K562 (cell line): ENCODE measurements around the gene NLGN3. TPM values are rescaled to one million over a fixed set of nuclear protein-coding genes. Genes with fewer than 3 reads are reported as not detected.

Experiments used
- MTA3 ChIP-seq: fragments of 450-650 bp; formaldehyde crosslinking; IDR thresholded peaks from 2 replicates; pipeline ENCODE4 v1.6.1; 2017; ENCODE audit warnings: mild to moderate bottlenecking, borderline replicate concordance
- NFIC ChIP-seq: fragments of 450-650 bp; IDR thresholded peaks from 2 replicates; pipeline ENCODE4 v1.6.1; 2017; ENCODE audit warnings: mild to moderate bottlenecking, inconsistent platforms
- POLR2H ChIP-seq: IDR thresholded peaks from 2 replicates; pipeline ENCODE4 v1.6.1; 2016; ENCODE audit warnings: missing genetic modification characterization, low read depth, mild to moderate bottlenecking, control low read depth, missing compliant biosample characterization, moderate library complexity
- THAP7 ChIP-seq: fragments of 250-450 bp; sonication (Bioruptor Pico); IDR thresholded peaks from 2 replicates; pipeline ENCODE4 v1.5.0; 2021
- polyA plus RNA-seq, 8 experiments: library from polyadenylated mRNA; depleted of rRNA in 4 of 8; stranded (reverse) in 5 of 8; unstranded in 3 of 8; fragments of >200 nt; fragmentation: Nextera tagmentation in 2 of 8; fragmentation: Illumina TruSeq in 1 of 8; extraction: Ambion mirVana in 2 of 8; extraction: Trizol in 1 of 8; gene quantifications; 2 replicates each; pipeline versions ENCODE4 v1.2.1 to v1.2.3, GENCODE V29; 2011 to 2014; ENCODE audit warnings: inconsistent platforms in 1 of 8, missing spikeins in 1 of 8
- total RNA-seq, 7 experiments: library from RNA; depleted of rRNA in 6 of 7; stranded (reverse); fragments of >200 nt in 6 of 7; fragmentation: Illumina TruSeq in 2 of 7; extraction: Trizol in 2 of 7; gene quantifications; 2 replicates each; pipeline versions ENCODE4 v1.2.1 to v1.2.3, GENCODE V29; 2011 to 2021; ENCODE audit warnings: low replicate concordance in 1 of 7
- TF ChIP-seq, protein P1 (sequence below): fragments of 450-650 bp; IDR thresholded peaks from 2 replicates; pipeline ENCODE4 v1.6.1; 2016; ENCODE audit warnings: mild to moderate bottlenecking, moderate library complexity
- TF ChIP-seq, protein P2 (sequence below): fragments of 450-650 bp; IDR thresholded peaks from 2 replicates; pipeline ENCODE4 v1.6.1; 2018; ENCODE audit not compliant: partially characterized antibody

Gene NLGN3
- total and polyA plus RNA-seq, 9 of the 15 experiments (the other 6 are each of a cell fraction or from before 2014, with no cell fraction given) = 0.03 to 0.86 (median 0.25) TPM

DNA sequence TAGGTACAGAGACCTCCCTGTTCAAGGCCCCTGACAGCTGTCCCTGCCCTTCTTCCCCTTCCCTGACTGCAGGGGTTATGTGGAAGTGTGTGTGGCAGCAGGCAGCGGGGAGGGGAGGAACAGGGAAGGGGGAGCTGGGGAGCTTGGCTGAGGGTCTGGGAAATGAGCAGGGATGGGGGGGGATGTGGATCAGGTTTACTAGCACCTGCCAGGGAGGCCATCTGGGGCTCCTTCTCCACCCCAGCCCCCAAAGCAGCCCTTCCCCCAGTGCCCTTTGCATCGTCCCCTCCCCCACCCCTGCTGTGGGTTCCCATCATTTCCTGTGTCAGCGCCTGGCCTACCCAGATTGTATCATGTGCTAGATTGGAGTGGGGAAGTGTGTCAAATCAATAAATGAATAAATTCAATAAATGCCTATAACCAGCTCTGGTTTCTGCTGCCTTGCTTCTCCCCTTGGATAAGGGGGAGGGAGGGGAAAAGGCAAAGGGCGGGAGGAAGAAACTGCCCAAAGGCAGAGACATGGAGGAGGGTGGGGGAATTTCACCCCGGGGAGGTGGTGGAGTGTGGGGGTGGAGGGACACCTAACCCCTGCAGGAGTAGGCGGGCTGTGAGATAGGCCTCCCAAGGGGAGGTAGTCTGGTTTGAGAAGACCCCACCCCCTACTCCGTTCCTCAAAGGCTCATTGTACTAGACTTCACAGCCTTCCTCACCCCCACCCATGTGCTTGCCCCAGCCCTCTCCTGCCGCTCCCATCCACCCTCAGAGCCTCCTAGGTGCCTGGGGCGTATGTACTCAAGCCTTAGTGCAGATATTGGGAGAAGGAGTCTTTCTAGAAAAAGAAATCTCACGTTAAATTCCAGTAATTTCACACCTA lies 41.3 kb upstream of the NLGN3 start (continued):
- TF ChIP-seq, protein P1, sequence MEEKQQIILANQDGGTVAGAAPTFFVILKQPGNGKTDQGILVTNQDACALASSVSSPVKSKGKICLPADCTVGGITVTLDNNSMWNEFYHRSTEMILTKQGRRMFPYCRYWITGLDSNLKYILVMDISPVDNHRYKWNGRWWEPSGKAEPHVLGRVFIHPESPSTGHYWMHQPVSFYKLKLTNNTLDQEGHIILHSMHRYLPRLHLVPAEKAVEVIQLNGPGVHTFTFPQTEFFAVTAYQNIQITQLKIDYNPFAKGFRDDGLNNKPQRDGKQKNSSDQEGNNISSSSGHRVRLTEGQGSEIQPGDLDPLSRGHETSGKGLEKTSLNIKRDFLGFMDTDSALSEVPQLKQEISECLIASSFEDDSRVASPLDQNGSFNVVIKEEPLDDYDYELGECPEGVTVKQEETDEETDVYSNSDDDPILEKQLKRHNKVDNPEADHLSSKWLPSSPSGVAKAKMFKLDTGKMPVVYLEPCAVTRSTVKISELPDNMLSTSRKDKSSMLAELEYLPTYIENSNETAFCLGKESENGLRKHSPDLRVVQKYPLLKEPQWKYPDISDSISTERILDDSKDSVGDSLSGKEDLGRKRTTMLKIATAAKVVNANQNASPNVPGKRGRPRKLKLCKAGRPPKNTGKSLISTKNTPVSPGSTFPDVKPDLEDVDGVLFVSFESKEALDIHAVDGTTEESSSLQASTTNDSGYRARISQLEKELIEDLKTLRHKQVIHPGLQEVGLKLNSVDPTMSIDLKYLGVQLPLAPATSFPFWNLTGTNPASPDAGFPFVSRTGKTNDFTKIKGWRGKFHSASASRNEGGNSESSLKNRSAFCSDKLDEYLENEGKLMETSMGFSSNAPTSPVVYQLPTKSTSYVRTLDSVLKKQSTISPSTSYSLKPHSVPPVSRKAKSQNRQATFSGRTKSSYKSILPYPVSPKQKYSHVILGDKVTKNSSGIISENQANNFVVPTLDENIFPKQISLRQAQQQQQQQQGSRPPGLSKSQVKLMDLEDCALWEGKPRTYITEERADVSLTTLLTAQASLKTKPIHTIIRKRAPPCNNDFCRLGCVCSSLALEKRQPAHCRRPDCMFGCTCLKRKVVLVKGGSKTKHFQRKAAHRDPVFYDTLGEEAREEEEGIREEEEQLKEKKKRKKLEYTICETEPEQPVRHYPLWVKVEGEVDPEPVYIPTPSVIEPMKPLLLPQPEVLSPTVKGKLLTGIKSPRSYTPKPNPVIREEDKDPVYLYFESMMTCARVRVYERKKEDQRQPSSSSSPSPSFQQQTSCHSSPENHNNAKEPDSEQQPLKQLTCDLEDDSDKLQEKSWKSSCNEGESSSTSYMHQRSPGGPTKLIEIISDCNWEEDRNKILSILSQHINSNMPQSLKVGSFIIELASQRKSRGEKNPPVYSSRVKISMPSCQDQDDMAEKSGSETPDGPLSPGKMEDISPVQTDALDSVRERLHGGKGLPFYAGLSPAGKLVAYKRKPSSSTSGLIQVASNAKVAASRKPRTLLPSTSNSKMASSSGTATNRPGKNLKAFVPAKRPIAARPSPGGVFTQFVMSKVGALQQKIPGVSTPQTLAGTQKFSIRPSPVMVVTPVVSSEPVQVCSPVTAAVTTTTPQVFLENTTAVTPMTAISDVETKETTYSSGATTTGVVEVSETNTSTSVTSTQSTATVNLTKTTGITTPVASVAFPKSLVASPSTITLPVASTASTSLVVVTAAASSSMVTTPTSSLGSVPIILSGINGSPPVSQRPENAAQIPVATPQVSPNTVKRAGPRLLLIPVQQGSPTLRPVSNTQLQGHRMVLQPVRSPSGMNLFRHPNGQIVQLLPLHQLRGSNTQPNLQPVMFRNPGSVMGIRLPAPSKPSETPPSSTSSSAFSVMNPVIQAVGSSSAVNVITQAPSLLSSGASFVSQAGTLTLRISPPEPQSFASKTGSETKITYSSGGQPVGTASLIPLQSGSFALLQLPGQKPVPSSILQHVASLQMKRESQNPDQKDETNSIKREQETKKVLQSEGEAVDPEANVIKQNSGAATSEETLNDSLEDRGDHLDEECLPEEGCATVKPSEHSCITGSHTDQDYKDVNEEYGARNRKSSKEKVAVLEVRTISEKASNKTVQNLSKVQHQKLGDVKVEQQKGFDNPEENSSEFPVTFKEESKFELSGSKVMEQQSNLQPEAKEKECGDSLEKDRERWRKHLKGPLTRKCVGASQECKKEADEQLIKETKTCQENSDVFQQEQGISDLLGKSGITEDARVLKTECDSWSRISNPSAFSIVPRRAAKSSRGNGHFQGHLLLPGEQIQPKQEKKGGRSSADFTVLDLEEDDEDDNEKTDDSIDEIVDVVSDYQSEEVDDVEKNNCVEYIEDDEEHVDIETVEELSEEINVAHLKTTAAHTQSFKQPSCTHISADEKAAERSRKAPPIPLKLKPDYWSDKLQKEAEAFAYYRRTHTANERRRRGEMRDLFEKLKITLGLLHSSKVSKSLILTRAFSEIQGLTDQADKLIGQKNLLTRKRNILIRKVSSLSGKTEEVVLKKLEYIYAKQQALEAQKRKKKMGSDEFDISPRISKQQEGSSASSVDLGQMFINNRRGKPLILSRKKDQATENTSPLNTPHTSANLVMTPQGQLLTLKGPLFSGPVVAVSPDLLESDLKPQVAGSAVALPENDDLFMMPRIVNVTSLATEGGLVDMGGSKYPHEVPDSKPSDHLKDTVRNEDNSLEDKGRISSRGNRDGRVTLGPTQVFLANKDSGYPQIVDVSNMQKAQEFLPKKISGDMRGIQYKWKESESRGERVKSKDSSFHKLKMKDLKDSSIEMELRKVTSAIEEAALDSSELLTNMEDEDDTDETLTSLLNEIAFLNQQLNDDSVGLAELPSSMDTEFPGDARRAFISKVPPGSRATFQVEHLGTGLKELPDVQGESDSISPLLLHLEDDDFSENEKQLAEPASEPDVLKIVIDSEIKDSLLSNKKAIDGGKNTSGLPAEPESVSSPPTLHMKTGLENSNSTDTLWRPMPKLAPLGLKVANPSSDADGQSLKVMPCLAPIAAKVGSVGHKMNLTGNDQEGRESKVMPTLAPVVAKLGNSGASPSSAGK = peak; percentile 66
- TF ChIP-seq, protein P2, sequence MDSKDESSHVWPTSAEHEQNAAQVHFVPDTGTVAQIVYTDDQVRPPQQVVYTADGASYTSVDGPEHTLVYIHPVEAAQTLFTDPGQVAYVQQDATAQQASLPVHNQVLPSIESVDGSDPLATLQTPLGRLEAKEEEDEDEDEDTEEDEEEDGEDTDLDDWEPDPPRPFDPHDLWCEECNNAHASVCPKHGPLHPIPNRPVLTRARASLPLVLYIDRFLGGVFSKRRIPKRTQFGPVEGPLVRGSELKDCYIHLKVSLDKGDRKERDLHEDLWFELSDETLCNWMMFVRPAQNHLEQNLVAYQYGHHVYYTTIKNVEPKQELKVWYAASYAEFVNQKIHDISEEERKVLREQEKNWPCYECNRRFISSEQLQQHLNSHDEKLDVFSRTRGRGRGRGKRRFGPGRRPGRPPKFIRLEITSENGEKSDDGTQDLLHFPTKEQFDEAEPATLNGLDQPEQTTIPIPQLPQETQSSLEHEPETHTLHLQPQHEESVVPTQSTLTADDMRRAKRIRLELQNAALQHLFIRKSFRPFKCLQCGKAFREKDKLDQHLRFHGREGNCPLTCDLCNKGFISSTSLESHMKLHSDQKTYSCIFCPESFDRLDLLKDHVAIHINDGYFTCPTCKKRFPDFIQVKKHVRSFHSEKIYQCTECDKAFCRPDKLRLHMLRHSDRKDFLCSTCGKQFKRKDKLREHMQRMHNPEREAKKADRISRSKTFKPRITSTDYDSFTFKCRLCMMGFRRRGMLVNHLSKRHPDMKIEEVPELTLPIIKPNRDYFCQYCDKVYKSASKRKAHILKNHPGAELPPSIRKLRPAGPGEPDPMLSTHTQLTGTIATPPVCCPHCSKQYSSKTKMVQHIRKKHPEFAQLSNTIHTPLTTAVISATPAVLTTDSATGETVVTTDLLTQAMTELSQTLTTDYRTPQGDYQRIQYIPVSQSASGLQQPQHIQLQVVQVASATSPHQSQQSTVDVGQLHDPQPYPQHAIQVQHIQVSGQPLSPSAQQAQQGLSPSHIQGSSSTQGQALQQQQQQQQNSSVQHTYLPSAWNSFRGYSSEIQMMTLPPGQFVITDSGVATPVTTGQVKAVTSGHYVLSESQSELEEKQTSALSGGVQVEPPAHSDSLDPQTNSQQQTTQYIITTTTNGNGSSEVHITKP = peak; percentile 89
- TF ChIP-seq THAP7 (no peak), POLR2H (tag) (no peak), NFIC (peak; percentile 27; the same call in 1 of the 2 replicates), MTA3 (no peak)
